ENCODE data around the gene SYNGR3.

Gene SYNGR3

GRCh38 chr16:1999866-2000514, 10.2 kb downstream of the SYNGR3 start:
- no peak for TF ChIP-seq CTCF (IDR thresholded peaks at IDR 0.05; ENCODE audit: borderline replicate concordance, insufficient read depth, low read depth, low read length)
- no peak overlapping the region for H3K4me3 ChIP-seq (ENCODE audit: low read depth, low read length)

- no peak overlapping the region for H3K4me3 ChIP-seq (ENCODE audit: low read depth, low read length)
- TF ChIP-seq CTCF (IDR thresholded peaks at IDR 0.05; ENCODE audit: borderline replicate concordance, insufficient read depth, low read depth, low read length), result no peak
These were observed 11.3 kb downstream of the SYNGR3 start for GRCh38 chr16:2001035-2001434.

GRCh38 chr16:2001456-2002355, 11.9 kb downstream of the SYNGR3 start:
- no peak overlapping the region for H3K4me3 ChIP-seq (ENCODE audit: low read depth, low read length)
- TF ChIP-seq CTCF (IDR thresholded peaks at IDR 0.05; ENCODE audit: borderline replicate concordance, insufficient read depth, low read depth, low read length), result no peak

- TF ChIP-seq CTCF (IDR thresholded peaks at IDR 0.05; ENCODE audit: borderline replicate concordance, insufficient read depth, low read depth, low read length), result no peak
- H3K4me3 ChIP-seq (ENCODE audit: low read depth, low read length), result no peak overlapping the region
These were observed 12.8 kb downstream of the SYNGR3 start for GRCh38 chr16:2002406-2003230.

GRCh38 chr16:2003231-2003826, 13.6 kb downstream of the SYNGR3 start:
- no peak for TF ChIP-seq CTCF (IDR thresholded peaks at IDR 0.05; ENCODE audit: borderline replicate concordance, insufficient read depth, low read depth, low read length)
- no peak overlapping the region for H3K4me3 ChIP-seq (ENCODE audit: low read depth, low read length)

GRCh38 chr16:2003827-2004641, 14.3 kb downstream of the SYNGR3 start:
- H3K4me3 ChIP-seq (ENCODE audit: low read depth, low read length), result no peak overlapping the region
- TF ChIP-seq CTCF (IDR thresholded peaks at IDR 0.05; ENCODE audit: borderline replicate concordance, insufficient read depth, low read depth, low read length), result peak; percentile 99

Measured in GM12875 (cell line).